Measurements from ENCODE around the gene FOXK1.
A peak's percentile ranks its signal among the peaks of the same experiment; 100 is the strongest.

The FOXK1 gene

GRCh38 chr7:4745971-4746919 lies 64.2 kb downstream of the FOXK1 start:
- no peak for DNase-seq

- no peak for DNase-seq
Observed at GRCh38 chr7:4747013-4747412, 64.9 kb downstream of the FOXK1 start.

- DNase-seq = no peak
Observed at GRCh38 chr7:4747746-4748145, 65.7 kb downstream of the FOXK1 start.

- no peak for DNase-seq
Observed at GRCh38 chr7:4748231-4748681, 66.2 kb downstream of the FOXK1 start.

DNA sequence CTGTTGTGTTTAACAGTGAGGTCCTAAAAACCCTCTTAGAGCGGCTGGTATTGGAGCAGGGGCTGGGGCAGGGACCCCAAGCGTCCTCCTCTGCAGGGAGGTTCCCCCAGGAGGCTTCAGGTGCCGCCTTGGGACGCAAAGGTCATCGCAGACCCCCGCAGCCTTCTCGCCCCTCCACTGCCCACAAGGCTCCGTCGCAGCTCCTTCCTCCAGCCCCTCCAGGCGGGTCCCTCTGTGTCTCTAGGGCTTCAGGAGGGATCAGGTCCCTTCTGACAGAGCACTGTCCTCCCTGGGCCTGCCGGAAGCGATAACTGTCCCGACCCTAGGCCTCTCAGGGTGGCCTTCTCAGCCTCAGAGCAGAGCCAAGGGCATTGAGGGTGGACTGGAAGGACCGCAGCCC lies 67.3 kb downstream of the FOXK1 start:
- DNase-seq = no peak

DNA sequence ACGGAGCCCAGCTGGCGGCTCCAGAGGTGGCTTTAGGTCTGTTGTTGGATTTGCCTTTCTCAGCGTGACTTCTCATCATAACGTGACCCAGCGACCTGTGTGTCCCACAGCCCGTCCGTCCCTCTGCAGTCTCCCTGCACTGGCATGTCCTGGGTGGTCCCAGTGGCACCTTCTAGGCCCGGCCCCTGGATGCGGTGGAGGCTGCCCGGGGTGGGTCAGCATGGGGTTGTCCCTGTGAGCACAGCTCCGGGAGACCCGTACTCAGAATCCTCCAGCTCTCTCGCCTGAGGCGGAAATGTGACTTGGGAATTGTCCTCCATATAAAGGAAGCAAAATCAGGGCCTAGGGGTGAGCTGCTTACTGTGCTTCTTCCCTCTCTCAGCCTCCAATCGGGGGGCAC lies 67.7 kb downstream of the FOXK1 start:
- DNase-seq = no peak

DNA sequence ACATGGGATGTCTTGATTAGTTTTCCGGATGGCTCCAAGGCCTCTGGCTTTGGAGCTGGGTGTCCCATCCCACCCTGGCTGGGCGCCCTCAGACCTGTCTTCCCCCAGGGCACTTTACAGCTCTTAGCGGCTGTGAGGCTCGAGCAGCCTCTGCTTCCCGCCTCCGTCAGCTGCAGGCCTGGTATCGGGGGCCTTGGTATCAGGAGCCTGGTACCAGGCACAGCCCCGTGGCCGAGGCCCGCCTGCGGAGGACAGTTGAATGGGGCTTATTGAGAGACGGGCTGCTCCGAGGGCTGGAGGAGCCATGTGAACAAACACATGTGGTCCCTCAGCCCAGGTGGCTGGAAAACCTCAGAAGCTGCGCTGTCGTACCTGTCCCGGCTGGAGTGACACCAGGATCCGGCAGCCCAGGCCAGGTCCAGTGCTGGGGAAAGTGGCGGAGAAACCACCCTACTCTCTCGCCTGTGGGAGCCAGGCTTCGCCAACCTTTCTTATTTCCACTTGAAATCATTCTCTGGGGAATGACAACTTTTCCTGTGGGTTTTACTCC lies 69.4 kb downstream of the FOXK1 start:
- no peak for DNase-seq

DNA sequence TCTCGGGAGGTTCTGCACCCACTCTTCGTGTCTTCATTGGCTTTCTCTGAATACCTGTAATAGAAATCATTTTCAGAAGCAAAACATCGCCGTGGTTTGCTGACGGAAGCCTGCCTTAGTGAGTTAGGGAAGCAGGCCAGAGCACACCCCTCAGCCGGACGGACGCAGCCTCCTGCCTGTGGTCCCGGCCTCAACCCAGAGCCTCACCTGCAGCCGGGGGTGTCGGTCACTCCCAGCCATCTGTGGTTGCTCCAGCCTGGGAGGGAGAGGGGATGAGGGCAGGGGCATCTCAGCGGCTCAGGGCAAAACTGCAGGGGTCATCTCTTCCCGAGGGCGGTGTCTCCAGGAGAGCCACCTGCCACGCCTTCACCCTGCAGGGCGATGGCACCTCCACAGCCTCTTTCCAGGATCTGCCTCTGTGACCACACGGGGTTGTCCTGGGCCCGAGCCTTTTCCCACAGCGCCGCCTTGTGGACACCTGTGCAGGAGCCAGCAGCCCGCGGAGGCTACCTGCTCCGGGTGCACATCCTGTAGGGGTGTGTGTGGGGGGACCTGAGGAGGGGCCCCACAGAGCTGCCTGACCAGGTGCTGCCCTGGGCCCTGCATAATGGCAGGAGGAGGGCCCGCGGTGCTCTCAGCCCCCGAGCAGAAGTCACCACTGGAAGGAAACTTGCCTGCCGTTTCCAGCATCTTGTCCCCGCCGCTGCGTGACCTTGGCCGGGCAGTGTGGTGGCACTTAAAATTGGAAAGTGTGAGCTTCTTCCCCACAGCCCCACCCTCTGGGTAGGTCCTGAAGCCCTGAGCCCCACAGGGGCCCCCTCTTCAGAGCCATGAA lies 71.7 kb downstream of the FOXK1 start:
- DNase-seq = peak; percentile 81

DNA sequence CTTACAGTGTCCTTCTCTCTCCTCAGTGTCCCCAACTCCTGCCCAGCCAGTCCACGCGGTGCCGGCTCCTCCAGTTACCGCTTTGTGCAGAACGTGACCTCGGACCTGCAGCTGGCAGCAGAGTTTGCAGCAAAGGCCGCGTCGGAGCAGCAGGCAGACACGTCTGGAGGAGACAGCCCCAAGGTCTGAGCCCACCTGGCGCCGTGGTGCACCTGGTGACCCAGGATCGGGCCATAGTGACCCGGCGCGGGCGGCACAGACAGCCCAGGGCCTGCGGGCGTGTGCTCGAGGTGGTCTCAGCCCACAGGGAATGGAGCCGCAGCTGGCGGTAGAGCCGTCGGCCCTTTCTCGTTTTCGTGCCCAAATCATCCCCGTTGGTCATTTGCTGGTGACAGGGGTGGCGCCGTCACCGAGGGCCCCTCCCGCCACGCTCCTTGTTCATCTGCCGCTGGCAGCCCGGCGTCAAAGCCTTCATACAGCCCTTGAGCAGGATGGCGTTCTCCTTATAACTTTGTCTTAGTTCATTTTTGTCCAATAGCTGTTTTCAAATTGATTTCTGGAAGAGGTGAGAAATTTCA lies 72.4 kb downstream of the FOXK1 start:
- no peak for DNase-seq

DNA sequence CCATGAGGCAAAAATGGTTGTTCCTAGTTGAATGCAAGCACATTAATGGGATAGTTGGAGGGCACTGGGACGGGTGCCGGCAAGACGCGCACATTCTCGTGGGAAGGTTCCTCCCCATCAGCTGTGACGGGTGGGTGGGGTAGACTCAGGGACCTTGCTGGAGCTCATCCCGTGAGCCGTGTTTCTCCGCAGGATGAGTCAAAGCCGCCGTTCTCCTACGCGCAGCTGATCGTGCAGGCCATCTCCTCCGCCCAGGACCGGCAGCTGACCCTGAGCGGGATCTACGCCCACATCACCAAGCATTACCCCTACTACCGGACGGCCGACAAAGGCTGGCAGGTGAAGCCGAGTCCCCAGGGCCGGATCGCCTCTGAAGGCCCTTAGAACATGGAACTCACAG lies 73.0 kb downstream of the FOXK1 start:
- DNase-seq = no peak

DNA sequence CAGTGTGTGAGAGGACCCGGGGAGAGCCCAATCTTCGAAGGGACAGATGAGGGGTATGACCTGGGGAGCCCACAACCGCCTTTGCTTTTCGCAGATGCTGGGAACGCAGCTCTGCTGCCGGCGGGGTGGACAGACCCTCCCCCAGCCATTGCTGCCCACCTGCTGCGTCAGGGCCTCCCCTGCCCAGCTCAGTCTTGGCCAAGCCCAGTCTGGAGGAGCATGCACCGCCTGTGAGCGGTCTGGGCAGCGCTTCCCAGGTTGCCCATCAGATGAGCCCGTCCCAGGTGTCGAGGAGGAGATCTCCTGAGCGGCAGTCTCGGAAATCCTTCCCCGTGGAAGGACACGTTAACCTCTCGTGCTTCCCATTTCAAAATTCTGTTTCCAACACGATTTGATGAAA lies 76.0 kb downstream of the FOXK1 start:
- no peak for DNase-seq

GRCh38 chr7:4758791-4759190 lies 76.7 kb downstream of the FOXK1 start:
- no peak for DNase-seq

GRCh38 chr7:4759211-4759610 lies 77.1 kb downstream of the FOXK1 start:
- DNase-seq = no peak

DNA sequence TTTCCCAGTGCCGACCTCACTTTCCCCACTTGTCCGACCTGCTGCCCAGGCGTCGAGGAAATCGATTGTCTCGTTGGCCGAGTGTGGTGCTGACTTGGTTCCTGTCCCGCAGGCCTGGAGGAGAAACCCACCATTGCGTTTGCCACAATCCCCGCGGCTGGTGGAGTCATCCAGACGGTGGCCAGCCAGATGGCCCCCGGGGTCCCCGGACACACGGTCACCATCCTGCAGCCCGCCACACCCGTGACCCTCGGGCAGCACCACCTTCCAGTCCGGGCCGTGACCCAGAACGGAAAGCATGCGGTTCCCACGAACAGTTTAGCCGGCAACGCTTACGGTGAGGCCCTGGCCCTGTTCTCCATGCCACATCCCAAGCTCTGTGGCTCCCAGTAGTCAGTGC lies 78.9 kb downstream of the FOXK1 start:
- no peak for DNase-seq

DNA sequence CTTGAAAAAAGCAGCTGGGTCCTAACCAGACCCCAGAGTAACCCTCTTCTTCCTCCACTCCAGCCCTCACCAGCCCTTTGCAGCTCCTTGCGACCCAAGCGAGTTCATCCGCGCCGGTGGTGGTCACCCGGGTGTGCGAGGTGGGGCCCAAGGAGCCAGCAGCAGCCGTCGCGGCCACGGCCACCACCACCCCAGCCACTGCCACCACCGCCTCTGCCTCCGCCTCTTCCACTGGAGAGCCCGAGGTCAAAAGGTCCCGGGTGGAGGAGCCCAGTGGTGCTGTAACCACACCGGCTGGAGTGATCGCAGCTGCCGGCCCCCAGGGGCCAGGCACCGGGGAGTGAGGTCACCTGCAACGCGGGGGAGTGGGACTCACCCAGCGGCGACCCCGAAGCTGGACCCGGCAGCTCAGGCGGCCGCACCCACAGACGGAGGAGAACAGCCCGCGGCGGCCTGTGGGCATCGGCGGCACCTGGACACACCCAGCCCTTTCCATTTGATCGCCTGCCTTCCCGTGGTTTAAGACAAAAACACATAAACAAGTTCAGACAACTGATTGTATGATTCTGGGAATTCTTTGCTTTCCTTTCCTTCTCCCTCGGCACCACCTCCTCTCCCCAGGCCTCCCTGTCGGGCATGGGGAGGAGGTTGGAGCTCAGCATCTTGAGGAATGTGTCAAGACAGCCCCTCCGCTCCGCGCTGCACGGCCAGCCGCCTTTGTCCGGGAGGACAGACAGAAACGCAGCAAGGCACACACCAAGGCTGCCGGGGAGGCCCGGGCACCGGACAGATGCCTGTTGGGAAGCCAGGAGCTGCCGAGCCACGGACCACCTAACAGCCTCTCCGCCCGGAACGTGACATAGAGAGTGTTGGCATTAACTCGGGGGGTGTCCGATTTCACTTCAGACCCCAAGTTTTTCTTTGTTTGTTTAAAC lies 80.3 kb downstream of the FOXK1 start:
- no peak for DNase-seq

GRCh38 chr7:4763091-4763793 lies 81.1 kb downstream of the FOXK1 start:
- no peak for DNase-seq

DNA sequence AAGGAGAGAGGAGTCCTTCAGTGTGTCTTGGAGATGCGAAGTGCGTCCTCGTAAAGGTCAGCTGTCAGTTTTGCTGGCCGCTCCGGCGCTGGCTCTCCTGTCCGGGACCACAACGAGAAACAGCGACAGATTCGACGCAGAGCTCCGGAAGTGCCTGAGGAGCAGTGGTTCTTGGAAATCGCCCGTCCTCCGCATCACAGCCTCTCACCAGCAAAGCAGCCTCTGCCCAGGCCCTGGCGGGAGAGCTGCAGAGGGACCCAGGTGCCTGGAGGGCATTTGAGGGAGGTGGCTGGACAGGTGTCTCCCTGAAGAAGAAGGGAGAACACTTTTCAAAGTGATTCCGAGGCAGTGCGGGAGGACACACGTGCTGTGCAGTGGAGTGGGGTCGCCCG lies 81.7 kb downstream of the FOXK1 start:
- no peak for DNase-seq

- no peak for DNase-seq
Observed at GRCh38 chr7:4764402-4765007, 82.4 kb downstream of the FOXK1 start.

DNA sequence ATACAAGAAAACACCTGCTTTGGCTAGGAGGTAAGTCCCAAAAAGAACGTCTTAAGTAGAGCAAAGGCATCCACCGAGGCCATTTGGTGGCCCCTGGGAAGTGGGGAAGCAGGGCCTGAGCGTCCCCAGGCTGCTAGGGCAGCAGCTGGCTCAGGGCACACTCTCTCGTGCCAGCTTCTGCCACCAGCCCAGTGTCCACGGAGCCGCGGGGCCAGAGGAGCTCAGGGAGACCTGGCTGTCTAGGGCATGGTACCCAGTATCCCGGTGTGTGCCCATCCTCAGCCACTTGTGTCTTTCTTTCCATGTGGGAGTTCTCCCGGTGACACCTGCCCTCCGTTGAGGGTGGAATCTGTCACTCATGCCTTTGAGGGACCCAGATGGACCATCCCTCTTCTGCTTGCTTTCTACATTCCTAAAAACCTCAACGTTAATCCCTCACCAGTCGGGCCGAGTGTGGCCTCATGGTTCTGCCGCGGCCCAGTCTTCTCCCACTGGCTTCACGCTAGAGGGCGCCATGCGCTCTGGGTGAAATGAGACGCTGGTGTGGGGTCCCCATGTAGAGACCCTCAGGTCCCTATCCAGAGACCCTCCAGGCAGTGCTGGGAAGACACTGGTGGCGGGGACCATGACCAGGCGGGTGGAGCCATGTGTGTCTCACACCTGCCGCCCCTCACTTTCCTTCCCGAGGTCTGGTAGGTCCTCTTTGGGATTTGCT lies 83.8 kb downstream of the FOXK1 start:
- no peak for DNase-seq
